Measurements from ENCODE around the gene LRRC18. TPM values are rescaled to one million over a fixed set of nuclear protein-coding genes. Genes with fewer than 3 reads are reported as not detected.

The LRRC18 gene
- total and polyA plus RNA-seq, 2 donors (not counting 1 experiment from before 2014, with no cell fraction given): not detected

- Mint-ChIP-seq H3K9me3 (ENCODE audit: insufficient read depth) (no peaks in the 10 kb centered on the region), H3K27ac (no peak overlapping the region), H3K4me1 (peaks cover 2% of the 10 kb centered on the region), H3K4me3 (no peak overlapping the region), H3K27me3 (no peaks in the 10 kb centered on the region)
- no peak overlapping the region for H3K4me3 ChIP-seq (ENCODE audit: control extremely low read depth in 1 of 5, extremely low read depth in 1 of 5, insufficient read depth in 1 of 5, low read depth in 2 of 5, low read length in 4 of 5)
- peaks cover 36% of the 10 kb centered on the region for H4K20me1 ChIP-seq (ENCODE audit: control insufficient read depth, insufficient read depth, low read length, poor library complexity, severe bottlenecking)
- no peak overlapping the region for H2AFZ ChIP-seq (ENCODE audit: insufficient read depth, low read depth, low read length, poor library complexity, severe bottlenecking)
- ChIA-PET POLR2A (no interaction called here), CTCF (interaction anchor here (0.9 kb wide), 1 partner anchor 244 kb away, joined by 3 read pairs; no protein-coding TSS in a partner anchor)
- intact Hi-C loops (cut with micrococcal nuclease): no loop called here
- H3K4me2 ChIP-seq (replicated peaks; ENCODE audit: low read depth, low read length, poor library complexity, severe bottlenecking): no peak overlapping the region
- ATAC-seq (ENCODE audit: low read depth): no peak
- H3K9me3 ChIP-seq (ENCODE audit: control extremely low read depth in 1 of 3, control insufficient read depth in 2 of 3, insufficient read depth in 1 of 3, low read length in 2 of 3): no peaks in the 10 kb centered on the region
- peaks cover 6% of the 10 kb centered on the region for H3K79me2 ChIP-seq (ENCODE audit: control insufficient read depth, insufficient read depth, low read length)
- no peak for TF ChIP-seq EZH2 (IDR thresholded peaks at IDR 0.05; ENCODE audit: borderline replicate concordance, insufficient read depth, low read depth, low read length, poor library complexity, severe bottlenecking)
- TF ChIP-seq, protein P1, sequence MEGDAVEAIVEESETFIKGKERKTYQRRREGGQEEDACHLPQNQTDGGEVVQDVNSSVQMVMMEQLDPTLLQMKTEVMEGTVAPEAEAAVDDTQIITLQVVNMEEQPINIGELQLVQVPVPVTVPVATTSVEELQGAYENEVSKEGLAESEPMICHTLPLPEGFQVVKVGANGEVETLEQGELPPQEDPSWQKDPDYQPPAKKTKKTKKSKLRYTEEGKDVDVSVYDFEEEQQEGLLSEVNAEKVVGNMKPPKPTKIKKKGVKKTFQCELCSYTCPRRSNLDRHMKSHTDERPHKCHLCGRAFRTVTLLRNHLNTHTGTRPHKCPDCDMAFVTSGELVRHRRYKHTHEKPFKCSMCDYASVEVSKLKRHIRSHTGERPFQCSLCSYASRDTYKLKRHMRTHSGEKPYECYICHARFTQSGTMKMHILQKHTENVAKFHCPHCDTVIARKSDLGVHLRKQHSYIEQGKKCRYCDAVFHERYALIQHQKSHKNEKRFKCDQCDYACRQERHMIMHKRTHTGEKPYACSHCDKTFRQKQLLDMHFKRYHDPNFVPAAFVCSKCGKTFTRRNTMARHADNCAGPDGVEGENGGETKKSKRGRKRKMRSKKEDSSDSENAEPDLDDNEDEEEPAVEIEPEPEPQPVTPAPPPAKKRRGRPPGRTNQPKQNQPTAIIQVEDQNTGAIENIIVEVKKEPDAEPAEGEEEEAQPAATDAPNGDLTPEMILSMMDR (IDR thresholded peaks at IDR 0.05): no peak
- no peak overlapping the region for H3K27ac ChIP-seq (ENCODE audit: low read length in 2 of 2)
- no peaks in the 10 kb centered on the region for H3K27me3 ChIP-seq (replicated peaks in 1 of 4; ENCODE audit: control extremely low read depth in 1 of 4, control insufficient read depth in 3 of 4, insufficient read depth in 4 of 4, low read length in 3 of 4)
- DNase-seq: no peak
- WGBS (ENCODE audit: insufficient coverage): 100% methylated on average over 1 of the region's 2 CpGs
- no peak overlapping the region for H3K9ac ChIP-seq (ENCODE audit: low read length)
- peaks cover 0 to 97% of the 10 kb centered on the region in 2 experiments for H3K36me3 ChIP-seq (replicated peaks in 1 of 2; ENCODE audit: control extremely low read depth in 1 of 2, control insufficient read depth in 1 of 2, extremely low read depth in 1 of 2, insufficient read depth in 2 of 2, low read length in 1 of 2)
- H3K4me1 ChIP-seq (ENCODE audit: control insufficient read depth in 2 of 2, insufficient read depth in 2 of 2, low read length in 2 of 2): no peaks in the 10 kb centered on the region
Measured at GRCh38 chr10:48900371-48900801, 39.3 kb downstream of the LRRC18 start.

DNA sequence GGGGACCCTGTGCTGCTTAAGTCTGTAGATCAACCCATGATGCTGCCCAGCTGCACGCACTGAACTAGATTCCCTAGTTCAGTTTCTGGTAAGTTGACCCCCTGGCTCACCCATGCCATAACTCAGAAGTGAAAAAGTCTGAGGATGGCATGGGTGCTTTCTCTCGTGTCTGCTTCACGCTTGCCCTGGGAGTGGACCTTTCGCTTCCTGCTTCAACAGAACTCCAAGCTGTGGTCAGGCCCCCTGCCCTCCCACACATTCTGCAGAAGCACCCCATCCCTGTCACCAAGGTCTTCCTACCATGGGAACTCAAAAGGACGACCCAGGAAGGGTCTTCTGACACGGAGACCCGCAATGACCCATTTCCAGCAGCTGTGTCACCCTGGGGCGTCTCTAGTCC, 39.9 kb downstream of the LRRC18 start:
- Histone ChIP-seq H3K9me3 (ENCODE audit: control extremely low read depth in 1 of 3, control insufficient read depth in 2 of 3, insufficient read depth in 1 of 3, low read length in 2 of 3) (no peaks in the 10 kb centered on the region), H3K9ac (ENCODE audit: low read length) (no peak overlapping the region), H3K36me3 (replicated peaks in 1 of 2; ENCODE audit: control extremely low read depth in 1 of 2, control insufficient read depth in 1 of 2, extremely low read depth in 1 of 2, insufficient read depth in 2 of 2, low read length in 1 of 2) (peaks cover 0 to 96% of the 10 kb centered on the region in 2 experiments), H3K79me2 (ENCODE audit: control insufficient read depth, insufficient read depth, low read length) (peaks cover 6% of the 10 kb centered on the region), H4K20me1 (ENCODE audit: control insufficient read depth, insufficient read depth, low read length, poor library complexity, severe bottlenecking) (peaks cover 39% of the 10 kb centered on the region), H3K4me2 (replicated peaks; ENCODE audit: low read depth, low read length, poor library complexity, severe bottlenecking) (no peak overlapping the region), H3K4me1 (ENCODE audit: control insufficient read depth in 2 of 2, insufficient read depth in 2 of 2, low read length in 2 of 2) (no peaks in the 10 kb centered on the region), H2AFZ (ENCODE audit: insufficient read depth, low read depth, low read length, poor library complexity, severe bottlenecking) (no peak overlapping the region), H3K27ac (ENCODE audit: low read length in 2 of 2) (no peak overlapping the region), H3K27me3 (replicated peaks in 1 of 4; ENCODE audit: control extremely low read depth in 1 of 4, control insufficient read depth in 3 of 4, insufficient read depth in 4 of 4, low read length in 3 of 4) (no peaks in the 10 kb centered on the region), H3K4me3 (ENCODE audit: control extremely low read depth in 1 of 5, extremely low read depth in 1 of 5, insufficient read depth in 1 of 5, low read depth in 2 of 5, low read length in 4 of 5) (no peak overlapping the region)
- no peak overlapping the region for H3K27ac Mint-ChIP-seq
- no peaks in the 10 kb centered on the region for H3K27me3 Mint-ChIP-seq
- H3K9me3 Mint-ChIP-seq (ENCODE audit: insufficient read depth): no peaks in the 10 kb centered on the region
- intact Hi-C loops (cut with micrococcal nuclease): no loop called here
- ATAC-seq (ENCODE audit: low read depth) (no peak), DNase-seq (no peak)
- peaks cover 2% of the 10 kb centered on the region for H3K4me1 Mint-ChIP-seq
- no peak overlapping the region for H3K4me3 Mint-ChIP-seq
- TF ChIP-seq, protein P1 (IDR thresholded peaks at IDR 0.05): no peak
- TF ChIP-seq EZH2 (IDR thresholded peaks at IDR 0.05; ENCODE audit: borderline replicate concordance, insufficient read depth, low read depth, low read length, poor library complexity, severe bottlenecking): no peak
- POLR2A ChIA-PET: no interaction called here
- WGBS (ENCODE audit: insufficient coverage): 100% methylated on average over 5 of the region's 8 CpGs
- CTCF ChIA-PET: interaction anchor here (0.9 kb wide), 1 partner anchor 243 kb away, joined by 3 read pairs; no protein-coding TSS in a partner anchor
